ENCODE measurements around the gene CDK11B.
A peak's percentile ranks its signal among the peaks of the same experiment; 100 is the strongest.
"Not testable (repeated sequence)": the region's sequence is repeated elsewhere in the genome, so short reads cannot be mapped to it uniquely, and the experiment has no call there.

The CDK11B gene

DNA sequence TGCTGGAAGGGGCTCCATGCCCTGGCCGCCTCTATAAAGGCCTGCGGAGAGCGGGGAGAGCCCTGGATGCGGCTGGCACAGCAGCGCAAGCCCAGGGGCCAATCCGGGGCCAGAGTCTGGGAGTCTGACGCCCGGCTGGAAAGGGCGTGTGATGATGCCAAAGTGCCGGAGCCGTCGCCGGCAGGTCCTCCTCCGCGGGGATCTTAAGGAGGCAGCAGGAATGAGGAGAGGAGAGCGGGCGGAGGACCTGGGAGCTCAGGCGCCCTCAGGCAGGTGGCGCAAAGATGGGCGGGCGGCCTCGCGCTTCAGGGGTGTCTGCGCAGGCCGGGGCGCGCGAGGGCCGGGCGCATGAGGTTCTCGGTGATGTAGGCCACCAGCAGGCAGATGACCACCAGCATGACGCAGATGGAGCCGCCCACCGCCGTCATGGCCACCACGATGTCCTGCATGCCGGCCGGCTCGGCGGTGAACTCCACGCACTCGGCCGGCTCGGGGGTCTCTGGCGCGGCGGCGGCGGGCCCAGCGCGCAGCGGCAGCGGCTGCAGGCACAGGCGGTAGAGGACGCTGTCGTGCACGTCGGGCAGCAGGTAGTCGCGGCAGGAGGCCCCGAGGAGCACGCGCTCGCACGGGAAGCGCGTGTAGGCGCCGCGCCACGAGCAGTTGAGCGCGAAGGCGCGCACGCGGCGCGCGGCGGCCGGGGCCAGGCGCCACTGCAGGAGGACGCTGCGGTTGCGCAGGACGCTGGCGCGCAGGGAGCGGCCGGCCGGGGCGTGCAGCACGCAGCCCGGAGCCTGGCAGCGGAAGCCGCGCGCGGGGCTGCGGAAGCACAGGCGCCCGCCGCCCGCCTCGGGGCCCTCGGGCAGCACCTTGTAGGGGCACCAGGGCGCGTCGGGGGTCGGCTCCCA, 59.5 kb downstream of the CDK11B start:
- peak; percentile 29 for DNase-seq (ENCODE audit: low read depth)

DNA sequence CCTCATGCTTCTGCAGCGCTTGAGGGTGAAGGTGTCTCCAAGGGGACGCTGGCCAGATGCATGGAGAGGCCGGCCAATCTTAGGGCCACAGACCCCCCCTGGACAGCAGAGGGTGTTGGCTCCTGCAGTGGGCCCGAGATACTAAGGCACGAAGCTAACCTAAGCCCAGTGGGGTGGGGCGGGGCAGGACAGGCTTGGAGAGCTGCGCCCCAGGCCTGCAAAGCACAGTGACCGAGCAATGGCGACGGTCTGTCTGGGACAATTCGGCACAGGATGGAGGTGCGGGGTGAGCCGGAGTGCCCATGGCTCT, 60.1 kb downstream of the CDK11B start:
- DNase-seq (ENCODE audit: low read depth), result no peak

DNA sequence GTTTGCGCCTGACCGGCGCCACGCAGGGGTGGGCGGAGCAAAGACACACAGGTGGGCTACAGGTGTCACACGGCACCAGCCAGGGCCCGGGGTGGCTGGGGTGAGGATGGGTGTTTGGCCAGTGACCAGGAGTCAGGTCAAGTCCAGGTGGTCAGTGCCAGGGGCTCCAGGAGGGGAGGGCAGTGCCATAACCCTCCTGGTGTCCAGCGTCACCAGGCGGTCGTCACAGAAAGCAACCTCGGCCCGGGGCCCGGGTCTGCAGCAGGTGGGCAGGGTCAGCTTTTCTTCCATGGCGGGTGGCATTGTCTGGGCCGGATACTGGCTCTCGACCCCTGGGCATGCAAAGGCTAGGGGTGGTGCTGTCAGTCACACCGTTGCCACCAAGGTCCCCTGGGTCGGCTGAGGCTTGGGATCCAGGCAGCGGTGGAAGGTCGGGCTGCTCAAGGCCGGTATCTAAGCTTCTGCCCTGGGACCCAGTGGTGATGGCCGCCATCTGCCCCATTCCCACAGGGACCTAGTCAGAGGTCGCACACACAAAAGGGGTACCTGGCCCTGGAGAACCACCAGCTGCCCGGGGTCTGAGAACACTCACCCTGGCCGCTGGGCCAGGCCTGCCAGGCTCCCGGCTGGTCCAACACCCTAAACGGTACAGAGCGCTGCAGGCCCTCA, 60.6 kb downstream of the CDK11B start:
- DNase-seq (ENCODE audit: low read depth), result no peak

DNA sequence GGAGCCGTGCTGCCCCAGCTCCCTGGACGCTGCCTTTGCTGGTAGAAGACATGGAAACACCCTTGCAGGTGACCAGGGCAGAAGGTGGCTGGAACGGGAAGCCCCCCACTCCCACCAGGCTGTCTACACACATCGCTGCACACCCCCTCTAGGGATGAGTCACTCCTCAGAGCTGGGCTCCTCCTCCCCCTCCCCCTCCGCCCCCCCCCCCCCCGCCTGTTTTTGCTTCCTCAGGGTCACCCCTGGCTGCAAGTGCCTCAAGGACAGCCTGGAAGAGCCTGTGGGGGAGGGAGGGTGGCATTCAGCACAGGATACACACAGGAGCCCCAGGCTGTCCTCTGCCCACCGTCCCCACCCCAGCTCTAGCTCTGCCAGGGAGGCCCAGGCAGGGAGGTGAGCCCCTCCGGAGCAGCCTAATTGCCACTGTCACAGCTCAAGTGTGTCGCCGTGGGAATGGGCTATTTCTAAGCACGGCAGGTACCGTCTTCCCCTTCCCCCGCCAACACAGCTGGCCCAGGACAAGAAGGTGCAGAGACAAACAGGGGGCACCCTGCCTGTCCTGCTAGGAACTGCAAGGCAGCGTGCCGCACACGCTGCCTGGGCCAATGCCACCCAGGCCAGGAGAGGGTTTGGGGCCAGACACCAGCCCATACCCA, 61.4 kb downstream of the CDK11B start:
- DNase-seq (ENCODE audit: low read depth), result no peak

DNA sequence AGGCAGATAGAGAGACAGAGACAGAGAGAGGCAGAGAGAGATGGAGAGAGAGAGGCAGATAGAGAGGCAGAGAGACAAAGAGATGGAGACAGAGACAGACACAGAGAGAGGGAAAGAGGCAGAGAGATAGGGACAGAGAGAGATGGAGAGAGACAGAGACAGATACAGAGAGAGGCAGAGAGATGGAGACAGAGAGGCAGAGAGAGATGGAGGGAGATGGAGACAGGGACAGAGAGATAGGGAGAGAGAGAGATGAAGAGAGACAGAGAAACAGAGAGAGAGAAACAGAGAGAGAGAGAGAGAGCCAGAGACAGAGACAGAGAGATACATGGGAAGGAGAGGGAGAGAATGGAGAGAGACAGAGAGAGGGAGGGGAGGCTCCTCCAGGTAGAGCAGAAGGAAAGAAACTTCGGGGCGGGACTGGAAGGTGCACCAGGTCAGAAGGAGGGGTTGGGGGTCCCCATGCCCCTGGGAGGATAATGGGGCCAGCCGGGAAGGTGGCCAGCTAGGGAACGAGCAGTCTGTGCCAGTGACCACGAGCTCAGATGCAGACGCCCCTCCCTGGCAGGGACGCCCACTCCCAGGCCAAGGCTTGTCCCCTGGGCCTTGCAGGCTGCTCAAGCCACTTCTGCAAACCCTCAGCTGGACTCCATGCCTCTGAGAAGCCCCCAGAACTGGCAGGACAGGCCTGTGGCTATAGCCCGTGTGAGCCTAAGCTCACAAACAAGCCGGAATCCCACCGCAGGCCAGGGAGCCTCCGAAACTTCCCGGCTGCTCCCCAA, 62.1 kb downstream of the CDK11B start:
- no peak for DNase-seq (ENCODE audit: low read depth)

DNA sequence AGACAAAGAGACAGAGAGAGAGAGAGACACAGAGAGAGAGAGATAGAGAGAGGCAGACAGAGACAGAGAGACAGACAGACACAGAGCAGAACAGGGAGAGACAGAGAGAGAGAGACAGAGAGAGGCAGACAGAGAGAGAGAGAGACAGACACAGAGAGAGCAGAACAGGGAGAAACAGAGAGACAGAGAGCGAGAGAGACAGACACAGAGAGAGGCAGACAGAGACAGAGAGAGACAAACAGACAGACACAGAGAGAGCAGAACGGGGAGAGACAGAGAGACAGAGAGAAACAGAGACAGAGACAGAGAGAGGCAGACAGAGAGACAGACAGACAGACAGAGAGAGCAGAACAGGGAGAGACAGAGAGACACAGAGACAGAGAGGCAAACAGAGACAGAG, 63.5 kb downstream of the CDK11B start:
- DNase-seq (ENCODE audit: low read depth), result not testable (repeated sequence)

DNA sequence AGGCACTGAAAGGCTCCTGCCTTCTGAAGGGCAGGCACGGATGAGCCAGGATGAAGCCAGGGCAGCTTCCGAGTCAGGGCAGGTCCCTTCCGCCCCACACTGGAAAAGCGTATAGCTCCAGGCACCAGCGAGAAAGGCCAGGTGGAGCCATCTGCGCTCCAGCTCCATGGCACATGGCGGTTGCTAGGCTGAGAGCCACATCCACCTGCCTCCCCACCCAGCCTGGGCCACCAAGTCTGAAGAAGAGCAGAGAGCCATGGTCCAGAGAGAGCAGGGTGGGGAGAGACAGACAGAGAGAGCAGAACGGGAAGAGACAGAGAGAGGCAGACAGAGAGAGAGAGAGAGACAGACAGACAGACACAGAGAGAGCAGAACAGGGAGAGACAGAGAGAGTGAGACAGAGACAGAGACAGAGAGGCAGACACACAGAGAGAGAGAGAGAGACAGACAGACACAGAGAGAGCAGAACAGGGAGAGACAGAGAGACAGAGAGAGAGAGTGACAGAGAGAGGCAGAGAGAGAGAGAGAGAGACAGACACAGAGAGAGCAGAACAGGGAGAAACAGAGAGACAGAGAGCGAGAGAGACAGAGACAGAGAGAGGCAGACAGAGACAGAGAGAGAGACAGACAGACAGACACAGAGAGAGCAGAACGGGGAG, 64.1 kb downstream of the CDK11B start:
- no peak for DNase-seq (ENCODE audit: low read depth)

DNA sequence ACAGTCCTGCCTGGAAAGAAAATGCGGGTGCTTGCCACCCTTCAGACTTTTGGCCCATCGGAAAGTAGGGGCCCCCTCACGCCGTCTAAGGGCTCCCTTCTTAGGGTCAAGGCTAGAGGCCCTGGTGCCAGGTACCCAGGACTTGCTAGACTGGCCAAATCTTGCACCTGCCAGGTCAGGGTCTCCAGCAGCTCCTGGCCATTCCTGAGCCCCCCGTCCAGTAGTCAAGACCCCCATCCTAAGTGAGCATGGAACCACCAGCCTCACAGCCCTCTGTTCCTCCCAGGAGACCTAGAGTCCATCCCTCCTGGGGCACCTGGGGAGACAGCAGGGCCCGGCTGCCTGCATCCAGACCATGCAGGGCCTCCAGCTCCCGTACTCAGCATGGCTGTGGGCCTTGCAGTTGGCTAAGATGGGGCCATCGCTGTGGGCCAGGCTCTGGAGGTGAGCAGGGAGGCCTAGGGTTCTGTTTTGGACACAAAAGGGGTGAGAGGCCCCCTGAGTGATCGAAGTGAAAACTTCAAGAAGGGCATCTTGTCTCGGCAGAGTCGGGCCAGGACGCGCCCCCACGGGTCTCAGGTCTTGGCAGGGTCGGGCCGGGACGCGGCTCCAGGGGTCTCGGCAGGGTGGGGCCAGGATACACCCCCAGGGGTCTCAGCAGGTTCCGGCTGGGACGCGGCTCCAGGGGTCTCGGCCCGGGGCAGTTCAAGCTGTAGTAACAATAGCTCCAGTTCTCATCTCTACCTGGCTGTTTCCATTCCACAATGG, 64.8 kb downstream of the CDK11B start:
- no peak for DNase-seq (ENCODE audit: low read depth)

DNA sequence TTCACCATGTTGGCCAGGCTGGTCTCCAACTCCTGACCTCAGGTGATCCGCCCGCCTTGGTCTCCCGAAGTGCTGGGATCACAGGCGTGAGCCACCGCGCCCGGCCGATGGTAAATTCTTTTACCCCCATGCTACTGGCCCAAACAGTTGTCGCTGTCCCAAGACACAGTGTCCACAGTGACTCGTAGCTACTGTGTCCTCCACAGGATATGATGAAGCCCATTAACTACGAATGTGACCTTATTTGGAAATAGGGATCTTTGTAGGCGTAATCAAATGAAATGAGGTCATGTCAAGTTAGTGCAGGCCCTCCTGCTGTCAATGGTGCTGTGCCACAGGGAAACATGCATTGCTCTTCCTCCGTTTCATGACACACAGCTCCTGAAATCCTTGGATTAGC, 67.4 kb downstream of the CDK11B start:
- no peak for DNase-seq (ENCODE audit: low read depth)

Measured in fibroblast of gingiva (primary cell).